Prostate gland (tissue), 2 donors: ENCODE data around the gene FFAR1.

ENCODE experiments used
- POLR2A ChIP-seq: fragments of 450-650 bp; IDR thresholded peaks from one replicate; pipeline ENCODE4 v1.6.1; 2016; ENCODE audit warnings: antibody characterized with exemption, mild to moderate bottlenecking
- POLR2AphosphoS5 ChIP-seq: sonication (generic); formaldehyde crosslinking; IDR thresholded peaks from one replicate; pipeline ENCODE4 v1.6.1; 2017; ENCODE audit warnings: antibody characterized with exemption
- TF ChIP-seq, protein P1 (sequence below), 4 experiments: fragments of 200-600 bp in 2 of 4; fragments of 450-650 bp in 2 of 4; sonication (generic) in 2 of 4; IDR thresholded peaks; 1 replicate in 3 of 4; 2 replicates in 1 of 4; pipeline ENCODE4 v1.5.1; 2016 to 2019; ENCODE audit warnings: antibody characterized with exemption in 4 of 4, mild to moderate bottlenecking in 2 of 4, moderate library complexity in 2 of 4

DNA sequence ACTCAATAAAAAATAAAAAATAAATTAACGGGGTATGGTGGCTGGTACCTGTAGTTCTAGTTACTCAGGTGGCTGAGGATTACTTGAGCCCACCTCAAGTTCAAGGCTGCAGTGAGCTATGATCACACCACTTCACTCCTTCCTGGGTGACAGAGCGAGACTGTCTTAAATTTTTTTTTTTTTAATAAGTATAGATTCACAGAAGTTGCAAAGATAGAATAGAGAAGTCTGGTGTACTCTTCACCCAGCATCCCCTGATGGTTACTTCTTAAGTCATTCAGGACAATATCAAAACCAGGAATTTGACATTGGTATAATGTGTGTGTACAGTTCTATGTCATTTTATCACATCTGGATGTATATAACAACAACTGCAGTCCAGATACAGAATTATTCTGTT, 26.4 kb upstream of the FFAR1 start:
- TF ChIP-seq, protein P1, sequence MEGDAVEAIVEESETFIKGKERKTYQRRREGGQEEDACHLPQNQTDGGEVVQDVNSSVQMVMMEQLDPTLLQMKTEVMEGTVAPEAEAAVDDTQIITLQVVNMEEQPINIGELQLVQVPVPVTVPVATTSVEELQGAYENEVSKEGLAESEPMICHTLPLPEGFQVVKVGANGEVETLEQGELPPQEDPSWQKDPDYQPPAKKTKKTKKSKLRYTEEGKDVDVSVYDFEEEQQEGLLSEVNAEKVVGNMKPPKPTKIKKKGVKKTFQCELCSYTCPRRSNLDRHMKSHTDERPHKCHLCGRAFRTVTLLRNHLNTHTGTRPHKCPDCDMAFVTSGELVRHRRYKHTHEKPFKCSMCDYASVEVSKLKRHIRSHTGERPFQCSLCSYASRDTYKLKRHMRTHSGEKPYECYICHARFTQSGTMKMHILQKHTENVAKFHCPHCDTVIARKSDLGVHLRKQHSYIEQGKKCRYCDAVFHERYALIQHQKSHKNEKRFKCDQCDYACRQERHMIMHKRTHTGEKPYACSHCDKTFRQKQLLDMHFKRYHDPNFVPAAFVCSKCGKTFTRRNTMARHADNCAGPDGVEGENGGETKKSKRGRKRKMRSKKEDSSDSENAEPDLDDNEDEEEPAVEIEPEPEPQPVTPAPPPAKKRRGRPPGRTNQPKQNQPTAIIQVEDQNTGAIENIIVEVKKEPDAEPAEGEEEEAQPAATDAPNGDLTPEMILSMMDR (IDR thresholded peaks at IDR 0.05), result no peak
- no peak for TF ChIP-seq POLR2A
- TF ChIP-seq POLR2AphosphoS5, result no peak
